ENCODE results near the gene ADAP2.
"Not testable (repeated sequence)": the region's sequence is repeated elsewhere in the genome, so short reads cannot be mapped to it uniquely, and the experiment has no call there.

ADAP2 gene

GRCh38 chr17:30970831-30971567 is 49.3 kb downstream of the ADAP2 start, which contains the start of gene RNF135:
Gene RNF135, plus strand, starts transcription at chr17:30971039. Its CDS starts 35 bp downstream, at chr17:30971074.
- DNase-seq = peak; percentile 68

- DNase-seq = no peak
These were observed 53.5 kb downstream of the ADAP2 start for GRCh38 chr17:30975042-30975820.

- not testable (repeated sequence) for DNase-seq
These were observed 58.2 kb downstream of the ADAP2 start for GRCh38 chr17:30979919-30980318.

- DNase-seq = no peak
These were observed 60.1 kb downstream of the ADAP2 start for GRCh38 chr17:30981531-30982519.

- no peak for DNase-seq
These were observed 61.1 kb downstream of the ADAP2 start for GRCh38 chr17:30982855-30983254.

- DNase-seq = no peak
These were observed 68.7 kb downstream of the ADAP2 start for GRCh38 chr17:30990458-30990857.

GRCh38 chr17:30992551-30992950 is 70.8 kb downstream of the ADAP2 start:
- DNase-seq = no peak

- DNase-seq = no peak
These were observed 73.6 kb downstream of the ADAP2 start for GRCh38 chr17:30995347-30995746.

- no peak for DNase-seq
These were observed 74.7 kb downstream of the ADAP2 start for GRCh38 chr17:30996486-30996885.

GRCh38 chr17:30997270-30997669 is 75.5 kb downstream of the ADAP2 start:
- no peak for DNase-seq

GRCh38 chr17:30997842-30998241 is 76.1 kb downstream of the ADAP2 start:
- DNase-seq = no peak

- no peak for DNase-seq
These were observed 80.3 kb downstream of the ADAP2 start for GRCh38 chr17:31002047-31002446.

GRCh38 chr17:31003225-31003866 is 81.6 kb downstream of the ADAP2 start:
- DNase-seq = no peak

GRCh38 chr17:31004160-31004559 is 82.4 kb downstream of the ADAP2 start:
- no peak for DNase-seq

- DNase-seq = no peak
These were observed 86.1 kb downstream of the ADAP2 start for GRCh38 chr17:31007695-31008373.

GRCh38 chr17:31008374-31009041 is 86.8 kb downstream of the ADAP2 start:
- peak; percentile 52 for DNase-seq
